Naive B cell (primary cell): ENCODE measurements around the gene DDX4. TPM values are rescaled to one million over a fixed set of nuclear protein-coding genes. Genes with fewer than 3 reads are reported as not detected.

ENCODE experiments used
- polyA plus RNA-seq, 6 donors: library from polyadenylated mRNA; unstranded; fragments of 300-500 nt; fragmentation: Illumina TruSeq; gene quantifications; one replicate each; pipeline ENCODE4 v1.2.3, GENCODE V29; 2021; ENCODE audit warnings: low read depth in 6 of 6

DDX4 gene
- polyA plus RNA-seq, 6 donors from 2014 or later = not detected

Other genes starting within 250 kb of the DDX4 start
- 10 to 100 TPM in 1 of 6 donors, 1 to 10 TPM in 5; 4.6 to 10.4 (median 7.2) TPM for gene PLPP1, start 203.1 kb upstream of the DDX4 start, polyA plus RNA-seq
- 10 to 100 TPM; 13.2 to 17.7 (median 15.2) TPM for gene SLC38A9, start 25.7 kb upstream of the DDX4 start, polyA plus RNA-seq
- not detected for gene IL31RA, start 113.3 kb downstream of the DDX4 start, polyA plus RNA-seq